H1 (cell line): ENCODE results near the gene BAZ2B. TPM values are rescaled to one million over a fixed set of nuclear protein-coding genes. Genes with fewer than 3 reads are reported as not detected.

ENCODE experiments used
- CTCF ChIA-PET: fragments of 300-600 bp; sonication (Branson Sonifier 250); formaldehyde crosslinking; loops from one replicate; lab custom pipeline; 2021; ENCODE audit not compliant: partially characterized antibody; lab: Charles Lee
- POLR2A ChIA-PET: fragments of 300-600 bp; sonication (Branson Sonifier 250); formaldehyde crosslinking; loops from one replicate; lab custom pipeline; 2021; ENCODE audit warnings: inconsistent platforms; ENCODE audit not compliant: partially characterized antibody; lab: Charles Lee
- DNase-seq, 2 experiments: peaks; one replicate each; pipeline versions ENCODE4 v3.0.0 to v3.0.0-alpha.2; 2010 to 2022; ENCODE audit warnings: low spot score in 2 of 2, low read depth in 1 of 2, mixed read lengths in 1 of 2
- FAIRE-seq: peaks from 2 replicates; lab custom pipeline; 2011; peaks lifted over from hg19 to GRCh38; lab: Jason Lieb, UNC
- H2AFZ ChIP-seq: 2 replicates; pipeline ENCODE4 v1.8.1; 2012; ENCODE audit warnings: low read length, inconsistent platforms
- H2AK5ac ChIP-seq: 2 replicates; pipeline ENCODE4 v1.6.1; 2013; ENCODE audit warnings: low read depth, low read length
- H2BK120ac ChIP-seq: replicated peaks from 2 replicates; pipeline ENCODE3; 2013; ENCODE audit warnings: low read depth, low read length, inconsistent platforms
- H2BK12ac ChIP-seq: 2 replicates; pipeline ENCODE4 v1.6.1; 2013; ENCODE audit warnings: low read depth, low read length
- H2BK15ac ChIP-seq: 2 replicates; pipeline ENCODE4 v1.6.1; 2013; ENCODE audit warnings: low read length
- H2BK20ac ChIP-seq: 2 replicates; pipeline ENCODE4 v1.6.1; 2013; ENCODE audit warnings: low read length
- H2BK5ac ChIP-seq: 2 replicates; pipeline ENCODE4 v1.6.1; 2013; ENCODE audit warnings: low read depth, low read length
- H3K14ac ChIP-seq: 2 replicates; pipeline ENCODE4 v1.6.1; 2013; ENCODE audit warnings: inconsistent platforms; ENCODE audit not compliant: insufficient read length
- H3K18ac ChIP-seq: 2 replicates; pipeline ENCODE4 v1.6.1; 2013; ENCODE audit warnings: low read length; ENCODE audit errors: extremely low read depth
- H3K23ac ChIP-seq: 2 replicates; pipeline ENCODE4 v1.6.1; 2013; ENCODE audit warnings: inconsistent platforms; ENCODE audit not compliant: insufficient read length
- H3K23me2 ChIP-seq: 2 replicates; pipeline ENCODE4 v1.6.1; 2013; ENCODE audit warnings: low read depth, low read length
- H3K27ac ChIP-seq: 2 replicates; pipeline ENCODE4 v1.6.1; 2011; ENCODE audit warnings: low read depth, low read length, inconsistent platforms
- H3K27me3 ChIP-seq, 4 experiments: replicated peaks in 1 of 4; 1 replicate in 1 of 4; 2 replicates in 3 of 4; pipeline versions ENCODE4 v1.6.1 to v1.8.1; 2011 to 2013; ENCODE audit warnings: low read length in 3 of 4, mild to moderate bottlenecking in 3 of 4, inconsistent platforms in 2 of 4, mixed read lengths in 2 of 4, moderate library complexity in 1 of 4; ENCODE audit not compliant: control insufficient read depth in 3 of 4, insufficient read depth in 3 of 4; ENCODE audit errors: extremely low read depth in 1 of 4
- H3K36me3 ChIP-seq, 4 experiments: 2 replicates each; pipeline versions ENCODE4 v1.6.1 to v1.8.1; 2011 to 2013; ENCODE audit warnings: mild to moderate bottlenecking in 4 of 4, low read length in 3 of 4, moderate library complexity in 2 of 4, control low read depth in 1 of 4, inconsistent platforms in 1 of 4; ENCODE audit not compliant: insufficient read depth in 4 of 4, control insufficient read depth in 2 of 4
- H3K4ac ChIP-seq: replicated peaks from 2 replicates; pipeline ENCODE3; 2013; ENCODE audit warnings: low read length, low read depth, mixed read lengths, inconsistent platforms; ENCODE audit not compliant: insufficient read length
- H3K4me1 ChIP-seq, 4 experiments: replicated peaks in 1 of 4; 1 replicate in 1 of 4; 2 replicates in 3 of 4; pipeline versions ENCODE4 v1.6.1 to v1.8.1; 2011 to 2013; ENCODE audit warnings: low read length in 3 of 4, inconsistent platforms in 2 of 4, mixed read lengths in 1 of 4; ENCODE audit not compliant: insufficient read depth in 4 of 4, control insufficient read depth in 3 of 4
- H3K4me2 ChIP-seq, 2 experiments: 2 replicates each; pipeline versions ENCODE4 v1.6.1 to v1.8.1; 2011 to 2013; ENCODE audit warnings: low read depth in 2 of 2, low read length in 2 of 2, control low read depth in 1 of 2, inconsistent platforms in 1 of 2, mild to moderate bottlenecking in 1 of 2; ENCODE audit not compliant: insufficient read depth in 1 of 2
- H3K4me3 ChIP-seq, 4 experiments: fragments of 200-600, 300-600 bp in 1 of 4; sonication (generic), shearing (Covaris generic), sonication (Bioruptor Twin) in 1 of 4; 2 replicates each; pipeline versions ENCODE4 v1.5.1 to v1.8.1; 2011 to 2016; ENCODE audit warnings: low read length in 4 of 4, low read depth in 3 of 4, control low read depth in 2 of 4, inconsistent platforms in 2 of 4, mild to moderate bottlenecking in 2 of 4, mixed read lengths in 1 of 4, moderate library complexity in 1 of 4; ENCODE audit not compliant: insufficient read depth in 2 of 4; ENCODE audit errors: extremely low read depth in 1 of 4
- H3K56ac ChIP-seq: replicated peaks from 2 replicates; pipeline ENCODE3; 2013; ENCODE audit warnings: low read depth, mild to moderate bottlenecking, mixed read lengths, low read length, inconsistent platforms; ENCODE audit not compliant: insufficient read length
- H3K79me1 ChIP-seq: 2 replicates; pipeline ENCODE4 v1.6.1; 2013; ENCODE audit warnings: low read depth, low read length, control low read depth
- H3K79me2 ChIP-seq, 2 experiments: 2 replicates each; pipeline versions ENCODE4 v1.6.1 to v1.8.1; 2012 to 2013; ENCODE audit warnings: low read length in 2 of 2, mild to moderate bottlenecking in 2 of 2, inconsistent platforms in 1 of 2; ENCODE audit not compliant: insufficient read depth in 2 of 2, control insufficient read depth in 1 of 2
- H3K9ac ChIP-seq, 4 experiments: replicated peaks in 1 of 4; 1 replicate in 1 of 4; 2 replicates in 3 of 4; pipeline versions ENCODE4 v1.6.1 to v1.8.1; 2011 to 2013; ENCODE audit warnings: low read depth in 3 of 4, low read length in 3 of 4, control low read depth in 2 of 4, mild to moderate bottlenecking in 2 of 4, moderate library complexity in 2 of 4, inconsistent platforms in 1 of 4; ENCODE audit errors: extremely low read depth in 1 of 4
- H3K9me3 ChIP-seq, 2 experiments: 2 replicates each; pipeline versions ENCODE4 v1.6.1 to v1.8.1; 2012 to 2013; ENCODE audit warnings: mild to moderate bottlenecking in 2 of 2, moderate library complexity in 2 of 2, control low read depth in 1 of 2, inconsistent platforms in 1 of 2, low read depth in 1 of 2, low read length in 1 of 2, mixed read lengths in 1 of 2; ENCODE audit not compliant: insufficient read depth in 2 of 2
- H4K20me1 ChIP-seq, 2 experiments: replicated peaks in 1 of 2; 2 replicates each; pipeline versions ENCODE3 to v1.8.1; 2011 to 2013; ENCODE audit warnings: inconsistent platforms in 2 of 2, low read length in 2 of 2, mild to moderate bottlenecking in 1 of 2; ENCODE audit not compliant: insufficient read depth in 2 of 2, control insufficient read depth in 1 of 2
- H4K5ac ChIP-seq: 2 replicates; pipeline ENCODE4 v1.6.1; 2013; ENCODE audit warnings: low read length, low read depth, mixed read lengths, inconsistent platforms; ENCODE audit not compliant: insufficient read length
- H4K8ac ChIP-seq: 2 replicates; pipeline ENCODE4 v1.8.0; 2013; ENCODE audit warnings: mild to moderate bottlenecking, moderate library complexity, low read length, inconsistent platforms; ENCODE audit not compliant: insufficient read depth; ENCODE audit errors: extremely low read depth
- H4K91ac ChIP-seq: replicated peaks from 2 replicates; pipeline ENCODE3; 2013; ENCODE audit warnings: low read length, mixed read lengths, inconsistent platforms; ENCODE audit not compliant: insufficient read length
- BACH1 ChIP-seq: IDR thresholded peaks from 2 replicates; pipeline ENCODE4 v1.6.1; 2012; ENCODE audit warnings: low read length, improper control_type of control experiment
- BRCA1 ChIP-seq: IDR thresholded peaks from 2 replicates; pipeline ENCODE4 v1.6.1; 2012; ENCODE audit warnings: low read depth, low read length, improper control_type of control experiment
- CBX8 ChIP-seq: fragments of 300-800, 300-1000 bp; sonication (generic); IDR thresholded peaks from 2 replicates; pipeline ENCODE4 v1.7.1; 2016; ENCODE audit warnings: low read depth, low read length, borderline replicate concordance
- CHD1 ChIP-seq: IDR thresholded peaks from 2 replicates; pipeline ENCODE4 v1.6.1; 2012; ENCODE audit warnings: low read depth, low read length, improper control_type of control experiment
- EP300 ChIP-seq, 2 experiments: IDR thresholded peaks; 1 replicate in 1 of 2; 2 replicates in 1 of 2; pipeline ENCODE4 v1.6.1; 2011 to 2012; ENCODE audit warnings: low read depth in 2 of 2, low read length in 2 of 2, mild to moderate bottlenecking in 2 of 2, borderline replicate concordance in 1 of 2, inconsistent platforms in 1 of 2, moderate library complexity in 1 of 2
- EZH2 ChIP-seq: fragments of 200-600 bp; sonication (generic); IDR thresholded peaks from 2 replicates; pipeline ENCODE4 v1.7.1; 2012; ENCODE audit warnings: low read depth, mild to moderate bottlenecking, moderate library complexity, low read length, inconsistent platforms; ENCODE audit not compliant: severe bottlenecking
- FOSL1 ChIP-seq: IDR thresholded peaks from 2 replicates; pipeline ENCODE4 v1.6.1; 2011; ENCODE audit warnings: mild to moderate bottlenecking, low read depth, low read length, moderate library complexity; ENCODE audit not compliant: insufficient read depth
- GTF2F1 ChIP-seq: IDR thresholded peaks from 2 replicates; pipeline ENCODE4 v1.6.1; 2012; ENCODE audit warnings: low read depth, low read length, improper control_type of control experiment, borderline replicate concordance
- KDM1A ChIP-seq: fragments of 200-600, 300-600 bp; sonication (generic); IDR thresholded peaks from 2 replicates; pipeline ENCODE4 v1.7.1; 2016; ENCODE audit warnings: mild to moderate bottlenecking, low read length, borderline replicate concordance
- RAD21 ChIP-seq, 2 experiments: IDR thresholded peaks in 1 of 2; conservative IDR thresholded peaks in 1 of 2; 2 replicates each; pipeline ENCODE4 v1.6.1; 2011; ENCODE audit warnings: low read depth in 2 of 2, low read length in 2 of 2, improper control_type of control experiment in 1 of 2, inconsistent platforms in 1 of 2, mild to moderate bottlenecking in 1 of 2, moderate library complexity in 1 of 2
- SIRT6 ChIP-seq: IDR thresholded peaks from one replicate; pipeline ENCODE4 v1.7.1; 2012; ENCODE audit warnings: low read length, inconsistent platforms
- TAF1 ChIP-seq: IDR thresholded peaks from 2 replicates; pipeline ENCODE4 v1.6.1; 2011; ENCODE audit warnings: mild to moderate bottlenecking, low read depth, low read length
- TEAD4 ChIP-seq: IDR thresholded peaks from 2 replicates; pipeline ENCODE4 v1.6.1; 2012; ENCODE audit warnings: low read depth, low read length, inconsistent platforms, mixed read lengths
- WGBS, 2 experiments: shearing (Covaris generic) in 1 of 2; methylation state at CpG; one replicate each; pipeline versions ENCODE4 v1.1.6 to v1.1.7; 2013 to 2015; ENCODE audit warnings: low lambda C conversion rate in 2 of 2, mixed read lengths in 2 of 2, inconsistent platforms in 1 of 2, low coverage in 1 of 2, missing lambda C conversion rate in 1 of 2; ENCODE audit not compliant: insufficient replicate concordance in 2 of 2, insufficient coverage in 1 of 2, insufficient read length in 1 of 2; ENCODE audit errors: extremely low coverage in 1 of 2, missing lambda C conversion rate in 1 of 2; 5-methylcytosine and 5-hydroxymethylcytosine counted together
- polyA plus RNA-seq, 7 experiments: library from polyadenylated mRNA; depleted of rRNA in 3 of 7; stranded (reverse) in 5 of 7; unstranded in 2 of 7; fragments of >200 nt in 5 of 7; fragments of 200-250 nt in 2 of 7; gene quantifications; 1 replicate in 5 of 7; 2 replicates in 1 of 7; 4 replicates in 1 of 7; pipeline versions ENCODE4 v1.2.1 to v1.2.3, GENCODE V29; 2011 to 2013; ENCODE audit warnings: missing spikeins in 2 of 7, mixed read lengths in 2 of 7
- total RNA-seq: library from RNA; stranded (reverse); fragmentation: NEBNext Ultra II Directional; extraction: Animal tissue kit (Norgen Biotek cat#: 25700); gene quantifications from 2 replicates; pipeline ENCODE4 v1.2.1, GENCODE V29; 2021

The BAZ2B gene
- total and polyA plus RNA-seq, 2 of the 8 experiments (the other 6 are each of a cell fraction or from before 2014, with no cell fraction given): 15.2 to 46.3 TPM

DNA sequence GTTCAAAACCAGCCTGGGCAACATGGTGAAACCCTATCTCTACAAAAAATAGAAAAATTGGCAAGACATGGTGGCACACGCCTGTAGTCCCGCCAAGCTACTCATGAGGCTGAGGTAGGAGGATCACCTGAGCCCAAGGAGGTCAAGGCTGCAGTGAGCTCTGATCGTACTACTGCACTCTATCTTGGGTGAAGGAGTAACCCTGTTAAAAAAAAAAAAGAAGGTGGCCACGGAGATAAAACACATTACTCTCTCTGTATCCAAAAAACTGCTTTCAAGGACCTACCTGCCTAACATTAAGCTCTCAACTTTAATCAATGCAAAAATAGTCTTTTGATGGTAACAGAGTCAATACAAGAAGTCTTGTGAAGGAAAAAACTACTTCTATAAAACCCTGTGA lies 57.3 kb downstream of the BAZ2B start:
- WGBS, 2 experiments: 88% methylated on average over 4 of the region's 4 CpGs; no CpG with 5 or more reads in 1 of the 2 experiments
- CTCF ChIA-PET: interaction anchor here (1.4 to 1.6 kb wide), 2 partner anchors 9 to 36 kb away, joined by 3 to 5 read pairs; no protein-coding TSS in a partner anchor
- peaks cover 0 to 65% of the 10 kb centered on the region in 2 experiments; a peak in 3 of 4 replicates for H3K79me2 ChIP-seq
- TF ChIP-seq EZH2 (no peak), SIRT6 (no peak), CBX8 (no peak), TEAD4 (no peak), EP300 (IDR thresholded peaks at IDR 0.05; ENCODE audit: borderline replicate concordance in 1 of 2, low read depth in 2 of 2, low read length in 2 of 2) (no peak), CHD1 (no peak), FOSL1 (no peak), BACH1 (no peak), BRCA1 (no peak), RAD21 (IDR thresholded peaks at IDR 0.05 in 1 of 2, conservative IDR thresholded peaks at IDR 0.05 in 1 of 2; ENCODE audit: low read depth in 2 of 2, low read length in 2 of 2) (no peak), KDM1A (no peak), GTF2F1 (no peak), TAF1 (no peak)

More for the DNA sequence above, 57.3 kb downstream of the BAZ2B start:
- Histone ChIP-seq H3K18ac (no peak overlapping the region), H3K56ac (no peak overlapping the region), H3K9ac (no peak overlapping the region), H2BK120ac (no peak overlapping the region), H3K4ac (no peak overlapping the region), H3K27ac (no peak overlapping the region), H4K20me1 (no peaks in the 10 kb centered on the region), H3K79me1 (no peaks in the 10 kb centered on the region), H2AK5ac (no peak overlapping the region), H3K9me3 (peaks cover 0 to 3% of the 10 kb centered on the region in 2 experiments; a peak in 1 of 4 replicates), H4K8ac (no peak overlapping the region), H2BK12ac (no peak overlapping the region), H3K4me3 (no peak overlapping the region), H2BK15ac (no peak overlapping the region), H3K14ac (no peak overlapping the region), H3K23ac (no peak overlapping the region), H3K4me2 (no peak overlapping the region), H2AFZ (no peak overlapping the region), H3K36me3 (no peaks in the 10 kb centered on the region), H3K23me2 (no peaks in the 10 kb centered on the region), H2BK5ac (no peak overlapping the region; the same call in 1 of the 2 replicates), H3K4me1 (peaks cover 0 to 5% (median 1%) of the 10 kb centered on the region in 4 experiments; a peak in 2 of 7 replicates), H4K5ac (no peak overlapping the region), H3K27me3 (peaks cover 0 to 1% (median 0%) of the 10 kb centered on the region in 4 experiments; a peak in 1 of 7 replicates), H2BK20ac (no peak overlapping the region), H4K91ac (no peak overlapping the region)
- FAIRE-seq (no peak), DNase-seq (no peak)
- POLR2A ChIA-PET: interaction anchor here (1.0 to 1.1 kb wide), 2 partner anchors 10 to 26 kb away, joined by 3 read pairs; no protein-coding TSS in a partner anchor
